T-helper 17 cell (primary cell): ENCODE measurements around the gene FOXN4. TPM values are rescaled to one million over a fixed set of nuclear protein-coding genes. Genes with fewer than 3 reads are reported as not detected.

Source experiments
- ATAC-seq: fragments of 150-1000 bp; cut with Tn5 transposase; 2 replicates; pipeline ENCODE4 v1.10.0; 2021; ENCODE audit warnings: mild to moderate bottlenecking, moderate library complexity
- DNase-seq, 3 donors: peaks; one replicate each; pipeline versions ENCODE4 v3.0.0 to v3.0.0-alpha.2; 2020 to 2021
- H3K9me3 ChIP-seq: one replicate; pipeline ENCODE4 v1.7.0; 2013; ENCODE audit warnings: low read length, mild to moderate bottlenecking; ENCODE audit not compliant: control insufficient read depth, poor library complexity, severe bottlenecking
- H3K27ac Mint-ChIP-seq: one replicate; pipeline ENCODE4 v1.8.0; 2022; ENCODE audit warnings: mild to moderate bottlenecking, moderate library complexity, mixed read lengths
- H3K27me3 Mint-ChIP-seq: one replicate; pipeline ENCODE4 v1.8.0; 2022; ENCODE audit warnings: mixed read lengths
- H3K36me3 Mint-ChIP-seq: one replicate; pipeline ENCODE4 v1.8.0; 2022; ENCODE audit warnings: low read depth, mixed read lengths
- H3K4me1 Mint-ChIP-seq: one replicate; pipeline ENCODE4 v1.8.0; 2022; ENCODE audit warnings: mild to moderate bottlenecking, mixed read lengths
- H3K4me3 Mint-ChIP-seq: one replicate; pipeline ENCODE4 v1.8.0; 2022; ENCODE audit warnings: mild to moderate bottlenecking, moderate library complexity, mixed read lengths
- total RNA-seq, 4 donors: library from RNA in 2 of 4; stranded (reverse) in 2 of 4; gene quantifications; one replicate each; pipeline ENCODE4 v1.2.3 and lab custom pipeline; 2022 to 2026

The FOXN4 gene
- total RNA-seq, 2 donors from 2014 or later: not detected

GRCh38 chr12:109287181-109287580 lies 21.9 kb downstream of the FOXN4 start:
- no peak overlapping the region for H3K27ac Mint-ChIP-seq
- no peaks in the 10 kb centered on the region for H3K36me3 Mint-ChIP-seq
- peaks cover 4% of the 10 kb centered on the region for H3K4me1 Mint-ChIP-seq
- H3K9me3 ChIP-seq: no peaks in the 10 kb centered on the region
- DNase-seq (no peak), ATAC-seq (no peak)
- peaks cover 28% of the 10 kb centered on the region for H3K27me3 Mint-ChIP-seq
- no peak overlapping the region for H3K4me3 Mint-ChIP-seq

GRCh38 chr12:109286652-109287051 lies 22.4 kb downstream of the FOXN4 start:
- ATAC-seq (no peak), DNase-seq (no peak)
- Mint-ChIP-seq H3K27me3 (peaks cover 28% of the 10 kb centered on the region), H3K27ac (no peak overlapping the region), H3K4me1 (peaks cover 4% of the 10 kb centered on the region), H3K36me3 (no peaks in the 10 kb centered on the region), H3K4me3 (no peak overlapping the region)
- no peaks in the 10 kb centered on the region for H3K9me3 ChIP-seq

- Mint-ChIP-seq H3K36me3 (no peaks in the 10 kb centered on the region), H3K4me3 (no peak overlapping the region), H3K4me1 (peaks cover 4% of the 10 kb centered on the region), H3K27ac (no peak overlapping the region), H3K27me3 (peaks cover 28% of the 10 kb centered on the region)
- DNase-seq: no peak
- no peaks in the 10 kb centered on the region for H3K9me3 ChIP-seq
- ATAC-seq: no peak
Observed at GRCh38 chr12:109286252-109286651, 22.8 kb downstream of the FOXN4 start.

- peaks cover 2% of the 10 kb centered on the region for H3K4me1 Mint-ChIP-seq
- ATAC-seq (no peak), DNase-seq (no peak)
- no peak overlapping the region for H3K4me3 Mint-ChIP-seq
- no peaks in the 10 kb centered on the region for H3K36me3 Mint-ChIP-seq
- no peak overlapping the region for H3K27ac Mint-ChIP-seq
- H3K27me3 Mint-ChIP-seq: peaks cover 17% of the 10 kb centered on the region
- no peaks in the 10 kb centered on the region for H3K9me3 ChIP-seq
Observed at GRCh38 chr12:109284392-109284791, 24.7 kb downstream of the FOXN4 start.

GRCh38 chr12:109281452-109281851 lies 27.6 kb downstream of the FOXN4 start:
- no peak for DNase-seq
- H3K27ac Mint-ChIP-seq: no peak overlapping the region
- no peaks in the 10 kb centered on the region for H3K9me3 ChIP-seq
- no peaks in the 10 kb centered on the region for H3K36me3 Mint-ChIP-seq
- H3K4me3 Mint-ChIP-seq: no peak overlapping the region
- no peak for ATAC-seq
- no peaks in the 10 kb centered on the region for H3K4me1 Mint-ChIP-seq
- H3K27me3 Mint-ChIP-seq: peaks cover 4% of the 10 kb centered on the region

GRCh38 chr12:109279525-109279924 lies 29.6 kb downstream of the FOXN4 start:
- Mint-ChIP-seq H3K27ac (no peak overlapping the region), H3K36me3 (no peaks in the 10 kb centered on the region), H3K4me3 (no peak overlapping the region), H3K27me3 (peaks cover 16% of the 10 kb centered on the region), H3K4me1 (no peaks in the 10 kb centered on the region)
- ATAC-seq: no peak
- DNase-seq: no peak
- H3K9me3 ChIP-seq: no peaks in the 10 kb centered on the region

- Mint-ChIP-seq H3K4me3 (no peak overlapping the region), H3K36me3 (no peaks in the 10 kb centered on the region), H3K27ac (no peak overlapping the region), H3K27me3 (peaks cover 16% of the 10 kb centered on the region), H3K4me1 (no peaks in the 10 kb centered on the region)
- H3K9me3 ChIP-seq: no peaks in the 10 kb centered on the region
- ATAC-seq (no peak), DNase-seq (no peak)
Observed at GRCh38 chr12:109278912-109279311, 30.2 kb downstream of the FOXN4 start.

- H3K27me3 Mint-ChIP-seq: peaks cover 16% of the 10 kb centered on the region
- H3K9me3 ChIP-seq: no peaks in the 10 kb centered on the region
- no peak overlapping the region for H3K27ac Mint-ChIP-seq
- DNase-seq (no peak), ATAC-seq (no peak)
- no peaks in the 10 kb centered on the region for H3K4me1 Mint-ChIP-seq
- H3K4me3 Mint-ChIP-seq: no peak overlapping the region
- H3K36me3 Mint-ChIP-seq: no peaks in the 10 kb centered on the region
Observed at GRCh38 chr12:109277899-109278762, 31.0 kb downstream of the FOXN4 start.

- Mint-ChIP-seq H3K27me3 (peaks cover 16% of the 10 kb centered on the region), H3K4me3 (no peak overlapping the region), H3K36me3 (no peaks in the 10 kb centered on the region), H3K4me1 (no peaks in the 10 kb centered on the region), H3K27ac (no peak overlapping the region)
- DNase-seq (no peak), ATAC-seq (no peak)
- no peaks in the 10 kb centered on the region for H3K9me3 ChIP-seq
Observed at GRCh38 chr12:109277255-109277898, 31.7 kb downstream of the FOXN4 start.

GRCh38 chr12:109276160-109276559 lies 32.9 kb downstream of the FOXN4 start:
- DNase-seq (no peak), ATAC-seq (no peak)
- Mint-ChIP-seq H3K36me3 (no peaks in the 10 kb centered on the region), H3K4me1 (no peaks in the 10 kb centered on the region), H3K27me3 (peaks cover 16% of the 10 kb centered on the region), H3K4me3 (no peak overlapping the region), H3K27ac (no peak overlapping the region)
- no peaks in the 10 kb centered on the region for H3K9me3 ChIP-seq

- Mint-ChIP-seq H3K4me3 (no peak overlapping the region), H3K4me1 (no peaks in the 10 kb centered on the region), H3K27ac (no peak overlapping the region), H3K36me3 (no peaks in the 10 kb centered on the region), H3K27me3 (peaks cover 16% of the 10 kb centered on the region)
- DNase-seq (no peak), ATAC-seq (no peak)
- H3K9me3 ChIP-seq: no peaks in the 10 kb centered on the region
Observed at GRCh38 chr12:109275173-109275572, 33.9 kb downstream of the FOXN4 start.

GRCh38 chr12:109274381-109274780 lies 34.7 kb downstream of the FOXN4 start:
- H3K27me3 Mint-ChIP-seq: peaks cover 16% of the 10 kb centered on the region
- H3K4me3 Mint-ChIP-seq: no peak overlapping the region
- ATAC-seq: no peak
- no peaks in the 10 kb centered on the region for H3K36me3 Mint-ChIP-seq
- H3K9me3 ChIP-seq: no peaks in the 10 kb centered on the region
- DNase-seq: no peak
- H3K27ac Mint-ChIP-seq: no peak overlapping the region
- H3K4me1 Mint-ChIP-seq: no peaks in the 10 kb centered on the region

GRCh38 chr12:109273354-109273753 lies 35.7 kb downstream of the FOXN4 start:
- no peak overlapping the region for H3K27ac Mint-ChIP-seq
- ATAC-seq: no peak
- H3K36me3 Mint-ChIP-seq: no peaks in the 10 kb centered on the region
- no peaks in the 10 kb centered on the region for H3K9me3 ChIP-seq
- H3K4me1 Mint-ChIP-seq: no peaks in the 10 kb centered on the region
- H3K27me3 Mint-ChIP-seq: peaks cover 16% of the 10 kb centered on the region
- no peak for DNase-seq
- no peak overlapping the region for H3K4me3 Mint-ChIP-seq

GRCh38 chr12:109271418-109271817 lies 37.7 kb downstream of the FOXN4 start:
- peaks cover 13% of the 10 kb centered on the region for H3K27me3 Mint-ChIP-seq
- no peaks in the 10 kb centered on the region for H3K9me3 ChIP-seq

More at GRCh38 chr12:109271418-109271817, 37.7 kb downstream of the FOXN4 start:
- ATAC-seq: no peak
- DNase-seq: no peak
- no peak overlapping the region for H3K27ac Mint-ChIP-seq
- peaks cover 2% of the 10 kb centered on the region for H3K36me3 Mint-ChIP-seq
- no peaks in the 10 kb centered on the region for H3K4me1 Mint-ChIP-seq
- no peak overlapping the region for H3K4me3 Mint-ChIP-seq
